Nephron progenitor cell (in vitro differentiated cells): ENCODE measurements around the gene LPAR5.

Source experiments
- DNase-seq: peaks from one replicate; pipeline ENCODE4 v3.0.0; 2021
- H3K27ac Mint-ChIP-seq: 2 replicates; pipeline ENCODE4 v1.8.0; 2021; ENCODE audit warnings: mild to moderate bottlenecking, moderate library complexity, mixed read lengths
- H3K27me3 Mint-ChIP-seq: 2 replicates; pipeline ENCODE4 v1.8.0; 2021; ENCODE audit warnings: mild to moderate bottlenecking, low read depth, mixed read lengths; ENCODE audit not compliant: poor library complexity
- H3K36me3 Mint-ChIP-seq: 2 replicates; pipeline ENCODE4 v1.8.0; 2021; ENCODE audit warnings: low read depth, mixed read lengths
- H3K4me1 Mint-ChIP-seq: 2 replicates; pipeline ENCODE4 v1.8.0; 2021; ENCODE audit warnings: mixed read lengths
- H3K4me3 Mint-ChIP-seq: 2 replicates; pipeline ENCODE4 v1.8.0; 2021; ENCODE audit warnings: mild to moderate bottlenecking, moderate library complexity, mixed read lengths
- H3K9me3 Mint-ChIP-seq: 2 replicates; pipeline ENCODE4 v1.8.0; 2021; ENCODE audit warnings: mild to moderate bottlenecking, moderate library complexity, mixed read lengths
- CTCF ChIP-seq: fragments of 200-600 bp; sonication (generic); IDR thresholded peaks from 2 replicates; pipeline ENCODE4 v1.5.0; 2021; ENCODE audit warnings: antibody characterized with exemption

LPAR5 gene

GRCh38 chr12:6664902-6665301 is 29.1 kb upstream of the LPAR5 start:
- H3K4me1 Mint-ChIP-seq: peaks cover 33% of the 10 kb centered on the region
- no peak for TF ChIP-seq CTCF

GRCh38 chr12:6662906-6663742 is 27.4 kb upstream of the LPAR5 start, which contains the start of gene ING4:
Gene ING4 (minus strand): TSS chr12:6663119. CDS start chr12:6663101, 18 bp downstream.
- peak within 1 kb of the TSS; percentile 96 for H3K27ac Mint-ChIP-seq
- H3K36me3 Mint-ChIP-seq: peaks cover 29% of the 10 kb centered on the region
- H3K9me3 Mint-ChIP-seq: no peaks in the 10 kb centered on the region
- peak; percentile 88 for DNase-seq
- peak within 1 kb of the TSS; percentile 96 for H3K4me3 Mint-ChIP-seq
- peaks cover 33% of the 10 kb centered on the region for H3K4me1 Mint-ChIP-seq
- TF ChIP-seq CTCF: no peak
- peaks cover 7% of the 10 kb centered on the region for H3K27me3 Mint-ChIP-seq

More at GRCh38 chr12:6664902-6665301, 29.1 kb upstream of the LPAR5 start:
- H3K9me3 Mint-ChIP-seq: no peaks in the 10 kb centered on the region
- DNase-seq: no peak
- peaks cover 7% of the 10 kb centered on the region for H3K27me3 Mint-ChIP-seq
- no peak overlapping the region for H3K4me3 Mint-ChIP-seq
- H3K36me3 Mint-ChIP-seq: peaks cover 29% of the 10 kb centered on the region
- H3K27ac Mint-ChIP-seq: no peak overlapping the region

- TF ChIP-seq CTCF: no peak
- H3K36me3 Mint-ChIP-seq: peaks cover 27% of the 10 kb centered on the region
- DNase-seq: no peak
Observed at GRCh38 chr12:6662602-6662905, 26.8 kb upstream of the LPAR5 start.

GRCh38 chr12:6653987-6654386 is 18.2 kb upstream of the LPAR5 start:
- no peaks in the 10 kb centered on the region for H3K27me3 Mint-ChIP-seq
- H3K4me1 Mint-ChIP-seq: no peaks in the 10 kb centered on the region
- no peak for DNase-seq
- peaks cover 72% of the 10 kb centered on the region for H3K36me3 Mint-ChIP-seq
- H3K27ac Mint-ChIP-seq: no peak overlapping the region
- H3K4me3 Mint-ChIP-seq: no peak overlapping the region
- no peak for TF ChIP-seq CTCF
- H3K9me3 Mint-ChIP-seq: no peaks in the 10 kb centered on the region

More at GRCh38 chr12:6662602-6662905, 26.8 kb upstream of the LPAR5 start:
- peaks cover 3% of the 10 kb centered on the region for H3K27me3 Mint-ChIP-seq
- H3K27ac Mint-ChIP-seq: peak overlapping the region; percentile 96
- peak overlapping the region; percentile 96 for H3K4me3 Mint-ChIP-seq
- no peaks in the 10 kb centered on the region for H3K9me3 Mint-ChIP-seq
- H3K4me1 Mint-ChIP-seq: peaks cover 33% of the 10 kb centered on the region

GRCh38 chr12:6653342-6653741 is 17.6 kb upstream of the LPAR5 start:
- H3K27me3 Mint-ChIP-seq: no peaks in the 10 kb centered on the region
- H3K36me3 Mint-ChIP-seq: peaks cover 68% of the 10 kb centered on the region
- no peak for DNase-seq
- no peaks in the 10 kb centered on the region for H3K4me1 Mint-ChIP-seq
- H3K9me3 Mint-ChIP-seq: no peaks in the 10 kb centered on the region
- no peak for TF ChIP-seq CTCF
- H3K4me3 Mint-ChIP-seq: no peak overlapping the region
- no peak overlapping the region for H3K27ac Mint-ChIP-seq

GRCh38 chr12:6652391-6652790 is 16.6 kb upstream of the LPAR5 start:
- Mint-ChIP-seq H3K4me1 (no peaks in the 10 kb centered on the region), H3K27ac (no peak overlapping the region), H3K27me3 (no peaks in the 10 kb centered on the region), H3K36me3 (peaks cover 68% of the 10 kb centered on the region), H3K4me3 (no peak overlapping the region), H3K9me3 (no peaks in the 10 kb centered on the region)
- no peak for TF ChIP-seq CTCF
- no peak for DNase-seq
